ENCODE measurements around the gene RASGRF2.
"Not testable (repeated sequence)": the region's sequence is repeated elsewhere in the genome, so short reads cannot be mapped to it uniquely, and the experiment has no call there.

The RASGRF2 gene

DNA sequence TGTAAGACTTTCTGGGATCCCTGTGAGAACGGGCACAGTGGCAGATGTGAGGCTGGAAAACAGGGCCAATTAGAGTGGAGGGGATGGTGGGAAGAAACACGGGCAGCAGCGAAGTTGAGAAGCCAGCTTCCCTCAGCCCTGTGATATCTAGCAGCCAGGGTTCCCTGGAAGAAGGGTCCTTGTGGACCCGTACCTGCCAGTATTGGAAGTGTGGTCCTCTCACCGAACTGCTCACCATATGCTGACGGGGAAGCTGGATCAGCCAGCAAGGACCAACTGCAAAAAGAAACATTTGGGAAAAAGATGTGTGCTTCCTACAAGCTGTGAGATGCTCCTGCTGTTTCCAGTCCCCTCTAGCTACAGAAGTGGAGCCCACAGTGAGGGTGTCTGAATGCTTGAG is 286.5 kb downstream of the RASGRF2 start:
- DNase-seq: no peak

DNA sequence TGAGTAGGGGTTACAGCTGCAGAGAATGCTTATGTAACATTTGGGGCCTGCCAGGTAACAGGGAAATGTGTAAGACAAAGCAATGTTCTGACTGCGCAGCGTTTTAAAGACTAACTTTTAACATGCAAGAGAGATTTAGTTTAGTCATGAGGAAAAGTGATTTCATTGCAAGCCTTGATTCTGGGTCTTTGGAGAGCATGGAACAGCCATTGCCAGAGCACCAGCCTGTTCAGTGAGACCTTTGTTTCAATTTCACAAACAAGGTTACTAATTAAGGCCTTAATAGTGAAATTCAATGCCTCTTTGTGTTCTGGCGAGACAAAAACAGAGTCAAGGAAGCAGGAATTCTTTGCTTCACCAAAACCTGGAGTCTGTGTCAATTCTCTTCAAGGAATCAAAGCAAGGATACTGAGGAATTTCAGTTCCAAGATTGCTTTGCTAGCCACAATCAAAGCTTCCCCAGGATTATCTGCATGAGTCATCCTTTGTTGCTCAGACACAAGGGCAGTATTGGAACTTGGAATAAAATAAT is 287.3 kb downstream of the RASGRF2 start:
- no peak for DNase-seq

DNA sequence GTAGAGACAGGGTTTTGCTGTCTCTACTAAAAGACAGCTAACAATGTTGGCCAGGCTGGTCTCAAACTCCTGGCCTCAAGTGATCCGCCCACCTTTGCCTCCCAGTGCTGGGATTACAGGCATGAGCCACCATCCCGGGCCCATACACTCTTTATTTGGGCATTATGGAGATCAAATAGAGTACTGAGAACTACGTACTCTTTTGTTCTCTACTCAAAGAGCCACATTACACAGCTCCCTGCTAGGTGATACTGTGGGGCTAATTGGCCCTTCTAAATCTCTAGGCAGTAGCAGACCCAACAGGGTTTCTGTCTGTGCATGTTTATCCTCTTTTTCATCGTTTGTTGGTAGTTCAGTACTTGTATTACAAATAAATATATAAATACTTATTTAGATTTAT is 289.1 kb downstream of the RASGRF2 start:
- no peak for DNase-seq

DNA sequence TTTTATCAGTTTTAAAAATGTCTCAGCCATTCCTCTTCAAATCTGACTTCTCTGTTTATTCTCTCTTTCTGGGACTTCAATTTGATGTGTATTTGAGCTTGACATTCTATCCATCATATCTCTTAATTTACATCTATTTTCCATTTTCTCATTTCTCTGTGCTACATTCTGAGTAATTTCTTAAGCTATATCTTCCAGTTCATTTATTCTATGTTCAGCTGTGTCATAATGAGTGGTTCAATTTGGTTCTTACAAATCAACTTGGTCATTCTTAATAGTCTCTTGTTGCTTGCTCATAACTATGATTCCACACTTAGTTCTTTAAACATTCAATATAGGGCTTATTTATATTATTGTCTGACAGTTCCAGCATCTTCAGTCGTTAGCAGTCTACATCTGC is 289.8 kb downstream of the RASGRF2 start:
- no peak for DNase-seq

DNA sequence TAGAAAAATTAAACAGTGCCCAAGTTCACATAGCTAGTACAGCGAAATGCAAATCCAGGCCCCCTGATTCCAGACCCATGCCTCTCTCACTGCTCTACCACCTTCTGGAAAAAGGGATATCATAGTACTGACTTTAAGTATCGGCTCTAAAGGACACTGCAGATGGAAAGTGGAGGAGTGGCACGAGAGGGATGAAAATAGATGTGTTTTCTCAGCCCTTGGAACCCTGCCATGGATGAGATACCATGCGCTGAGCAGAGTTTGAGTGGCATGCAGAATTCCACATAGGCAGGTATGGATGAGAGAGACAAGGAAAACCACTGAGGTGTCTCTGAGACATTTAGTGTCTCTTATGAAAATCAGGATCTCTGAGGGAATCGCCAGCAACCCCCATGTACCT is 291.8 kb downstream of the RASGRF2 start:
- no peak for DNase-seq

DNA sequence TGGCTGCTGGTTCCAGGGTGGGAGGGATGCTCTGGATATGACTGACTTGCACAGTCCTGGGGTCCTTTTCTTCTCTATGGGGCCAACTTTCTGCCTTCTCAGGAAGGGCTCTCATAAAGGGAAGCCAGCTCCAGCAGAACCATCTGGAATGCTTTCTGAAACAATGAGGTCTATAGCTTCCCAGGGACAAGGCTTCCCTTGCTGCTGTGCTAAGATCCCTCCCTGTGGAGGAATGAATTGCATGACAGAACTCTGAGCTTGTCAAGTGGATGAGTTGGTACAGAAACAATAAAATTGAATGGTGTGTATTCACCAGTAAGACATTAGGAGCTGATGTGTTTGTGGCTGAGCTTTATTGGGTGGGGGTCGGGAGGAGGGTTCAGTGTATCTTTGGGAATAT is 292.7 kb downstream of the RASGRF2 start:
- DNase-seq: no peak

DNA sequence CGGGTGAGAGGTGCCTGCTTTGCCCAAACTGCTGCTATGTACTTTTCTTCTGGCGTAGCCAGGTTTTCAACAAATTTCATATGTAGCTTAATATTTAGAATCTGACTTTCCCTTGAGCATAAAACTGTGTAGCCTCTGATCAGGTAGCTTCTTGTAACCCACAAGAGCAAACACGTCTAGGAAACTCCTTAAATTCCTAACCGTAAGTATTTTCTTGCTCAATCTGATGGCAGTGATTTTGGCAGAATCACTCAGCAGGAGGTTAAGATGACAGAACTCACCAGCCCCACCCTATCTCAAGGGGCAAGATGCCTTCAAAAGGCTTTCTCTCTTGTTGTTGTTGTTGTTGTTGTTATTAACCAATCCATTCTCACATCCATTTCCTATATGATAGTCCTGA is 293.7 kb downstream of the RASGRF2 start:
- DNase-seq: no peak

DNA sequence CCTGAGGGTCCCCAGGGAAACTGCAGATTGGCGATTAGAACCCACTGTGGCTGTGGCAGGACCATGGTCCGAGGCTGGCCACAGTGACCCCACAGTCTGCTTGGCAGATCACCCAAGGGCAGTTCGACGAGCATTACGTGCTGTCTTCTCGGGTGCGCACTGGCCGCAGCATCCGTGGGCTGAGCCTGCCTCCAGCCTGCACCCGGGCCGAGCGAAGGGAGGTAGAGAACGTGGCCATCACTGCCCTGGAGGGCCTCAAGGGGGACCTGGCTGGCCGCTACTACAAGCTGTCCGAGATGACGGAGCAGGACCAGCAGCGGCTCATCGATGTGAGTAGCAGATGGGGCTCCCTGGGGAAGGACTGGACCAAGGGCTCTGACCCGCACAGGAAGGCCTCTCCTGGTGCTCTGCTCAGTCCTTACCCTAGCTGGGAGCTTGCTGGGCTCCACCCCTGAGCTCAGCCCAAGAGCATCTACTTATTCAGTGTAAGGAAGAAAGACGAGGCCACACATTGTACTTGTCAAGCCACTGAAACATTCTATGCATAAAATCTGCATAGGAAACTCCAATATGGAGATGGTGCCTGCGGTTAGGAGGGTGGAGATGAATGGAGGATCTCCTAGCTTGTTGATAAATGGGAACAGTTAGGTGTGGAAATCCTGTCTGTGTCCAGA is 294.9 kb downstream of the RASGRF2 start:
- no peak for DNase-seq

DNA sequence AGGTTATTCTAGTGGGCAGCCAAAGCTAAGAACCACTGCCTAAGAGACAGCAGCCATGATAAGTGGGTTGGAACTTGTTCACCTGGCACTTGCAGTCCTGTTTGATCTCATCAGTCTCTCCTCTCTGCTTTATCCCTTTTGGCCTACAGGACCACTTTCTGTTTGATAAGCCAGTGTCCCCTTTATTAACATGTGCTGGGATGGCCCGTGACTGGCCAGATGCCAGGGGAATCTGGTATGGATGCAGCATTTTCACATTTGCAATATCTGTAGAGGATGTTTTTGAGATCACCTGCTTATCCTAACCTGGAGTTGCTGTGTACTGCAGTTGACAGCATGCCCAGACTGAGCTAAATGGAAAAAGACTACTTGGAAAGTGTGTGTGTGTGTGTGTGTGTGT is 296.6 kb downstream of the RASGRF2 start:
- DNase-seq: no peak

DNA sequence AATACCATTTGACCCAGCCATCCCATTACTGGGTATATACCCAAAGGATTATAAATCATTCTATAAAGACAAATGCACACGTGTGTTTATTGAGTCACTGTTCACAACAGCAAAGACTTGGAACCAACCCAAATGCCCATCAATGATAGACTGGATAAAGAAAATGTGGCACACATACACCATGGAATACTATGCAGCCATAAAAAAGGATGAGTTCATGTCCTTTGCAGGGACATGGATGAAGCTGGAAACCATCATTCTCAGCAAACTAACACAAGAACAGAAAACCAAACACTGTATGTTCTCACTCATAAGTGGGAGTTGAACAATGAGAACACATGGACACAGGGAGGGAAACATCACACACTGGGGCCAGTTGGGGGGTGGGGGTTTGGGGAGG is 302.6 kb downstream of the RASGRF2 start:
- not testable (repeated sequence) for DNase-seq

DNA sequence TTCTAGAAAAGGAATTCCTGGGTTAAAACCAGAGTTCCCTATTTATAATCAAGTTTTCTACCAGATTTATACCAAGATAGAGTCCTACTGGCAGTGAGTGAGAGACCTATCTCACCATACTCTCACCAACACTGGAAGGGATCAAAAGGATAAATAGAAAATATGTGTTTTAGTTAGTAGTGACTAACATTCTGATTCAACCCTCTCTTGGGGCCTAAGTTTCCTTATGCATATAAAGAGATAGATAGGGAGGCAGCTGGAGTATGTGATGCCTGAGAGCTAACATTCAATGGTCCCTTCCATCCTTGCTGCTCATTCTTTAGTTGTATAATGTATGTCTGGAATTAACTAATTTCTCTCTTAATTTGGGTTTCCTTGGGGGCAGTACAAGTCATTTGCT is 304.9 kb downstream of the RASGRF2 start:
- no peak for DNase-seq

DNA sequence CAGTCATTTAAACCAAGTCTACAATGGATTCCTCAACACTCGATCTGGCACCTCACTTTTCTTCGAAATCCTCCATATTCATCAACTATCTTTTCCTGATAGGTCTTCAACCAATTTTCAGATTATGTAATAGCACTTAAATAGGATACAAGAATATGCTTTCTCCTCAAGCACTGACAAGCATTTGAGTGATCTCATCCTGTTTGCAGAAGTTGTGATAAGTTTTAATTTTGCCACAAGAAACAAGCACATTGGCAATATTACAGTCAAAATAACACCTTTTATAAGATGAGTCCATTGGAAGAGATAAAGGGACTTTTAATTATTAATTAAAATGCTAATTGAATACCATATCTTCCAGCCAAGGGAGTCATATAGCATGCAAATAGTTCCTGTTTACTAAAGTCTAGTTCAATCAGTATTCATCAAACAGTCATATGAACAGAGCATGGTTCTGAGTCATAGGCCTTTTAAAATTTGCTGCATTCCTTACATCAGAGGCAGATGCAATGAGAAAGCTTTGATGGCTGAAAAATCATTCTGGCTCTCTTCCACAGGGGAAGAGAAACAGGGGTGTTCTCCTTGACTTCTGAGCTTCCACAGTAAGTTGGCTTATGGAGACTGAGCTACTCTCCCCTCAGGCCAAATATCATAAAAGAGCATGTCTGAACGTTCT is 308.5 kb downstream of the RASGRF2 start:
- no peak for DNase-seq

DNA sequence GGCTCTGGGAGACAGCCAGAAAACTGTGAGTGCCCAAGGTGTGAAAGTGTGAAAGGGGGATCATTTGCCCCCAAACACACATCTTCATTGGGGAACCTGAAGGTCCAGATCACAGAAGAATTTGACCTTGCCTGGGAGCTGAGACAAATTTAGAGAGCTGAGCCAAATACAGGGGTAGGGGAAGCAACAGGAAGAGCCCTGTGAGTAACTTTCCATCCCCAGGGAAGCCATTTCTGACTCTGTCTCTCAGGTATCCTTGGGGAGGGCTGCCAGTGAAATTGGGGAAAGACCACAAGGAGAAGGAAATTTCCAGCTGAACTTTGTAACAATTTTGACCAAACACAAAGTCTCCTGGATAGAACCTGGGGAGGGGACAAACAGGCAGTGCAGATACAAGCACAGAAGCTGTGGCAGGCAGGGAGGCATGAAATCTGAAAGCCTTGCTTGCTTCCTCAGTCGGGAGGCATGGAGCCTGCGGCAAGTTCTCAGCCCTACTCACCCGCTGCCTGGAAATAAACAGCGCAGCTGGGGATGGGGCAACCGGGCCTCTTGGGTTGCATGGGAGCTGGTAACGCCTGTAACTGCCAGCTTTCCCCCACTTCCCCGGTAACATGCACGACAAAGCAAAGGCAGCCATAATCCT is 309.7 kb downstream of the RASGRF2 start:
- DNase-seq: no peak

DNA sequence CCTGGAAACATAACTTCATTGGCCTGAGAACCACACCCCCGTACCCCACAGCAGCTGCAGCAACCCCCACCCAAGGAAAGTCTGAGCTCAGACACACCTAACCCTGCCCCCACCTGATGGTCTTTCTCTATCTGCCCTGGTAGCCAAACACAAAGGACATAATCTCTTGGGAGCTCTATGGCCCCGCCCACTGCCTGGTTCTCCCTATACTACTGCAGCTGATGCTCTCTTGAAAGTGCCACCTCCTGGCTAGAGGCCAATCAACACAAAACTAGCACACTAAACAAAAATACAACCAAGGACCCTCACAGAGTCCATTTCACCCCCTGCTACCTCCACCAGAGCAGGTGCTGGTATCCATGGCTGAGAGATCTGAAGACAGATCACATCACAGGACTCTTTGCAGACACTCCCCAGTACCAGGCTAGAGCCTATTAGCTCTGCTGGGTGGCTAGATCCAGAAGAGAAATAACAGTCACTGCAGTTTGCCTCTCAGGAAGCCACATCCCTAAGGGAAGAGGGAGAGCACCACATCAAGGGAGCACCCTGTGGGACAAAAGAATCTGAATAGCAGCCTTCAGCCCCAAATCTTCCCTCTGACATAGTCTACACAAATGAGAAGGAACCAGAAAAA is 310.3 kb downstream of the RASGRF2 start:
- not testable (repeated sequence) for DNase-seq
